ENCODE results near the gene INSYN2B.

INSYN2B gene

GRCh38 chr5:169880012-169880663, 100.2 kb downstream of the INSYN2B start:
- Histone ChIP-seq H3K4me3 (ENCODE audit: low read length) (no peak overlapping the region), H3K9me3 (ENCODE audit: control insufficient read depth, low read length) (no peaks in the 10 kb centered on the region), H3K36me3 (ENCODE audit: control insufficient read depth, insufficient read depth, low read length) (no peaks in the 10 kb centered on the region), H3K27me3 (ENCODE audit: control insufficient read depth, insufficient read depth, low read length) (no peaks in the 10 kb centered on the region), H3K4me1 (ENCODE audit: control insufficient read depth, insufficient read depth, low read length) (no peaks in the 10 kb centered on the region), H3K9ac (ENCODE audit: low read length) (no peak overlapping the region)

GRCh38 chr5:169876386-169876785, 103.9 kb downstream of the INSYN2B start:
- Histone ChIP-seq H3K9me3 (ENCODE audit: control insufficient read depth, low read length) (no peaks in the 10 kb centered on the region), H3K9ac (ENCODE audit: low read length) (no peak overlapping the region), H3K4me1 (ENCODE audit: control insufficient read depth, insufficient read depth, low read length) (no peaks in the 10 kb centered on the region), H3K4me3 (ENCODE audit: low read length) (no peak overlapping the region), H3K27me3 (ENCODE audit: control insufficient read depth, insufficient read depth, low read length) (no peaks in the 10 kb centered on the region), H3K36me3 (ENCODE audit: control insufficient read depth, insufficient read depth, low read length) (no peaks in the 10 kb centered on the region)

GRCh38 chr5:169875731-169876130, 104.6 kb downstream of the INSYN2B start:
- Histone ChIP-seq H3K27me3 (ENCODE audit: control insufficient read depth, insufficient read depth, low read length) (no peaks in the 10 kb centered on the region), H3K9me3 (ENCODE audit: control insufficient read depth, low read length) (no peaks in the 10 kb centered on the region), H3K4me1 (ENCODE audit: control insufficient read depth, insufficient read depth, low read length) (no peaks in the 10 kb centered on the region), H3K36me3 (ENCODE audit: control insufficient read depth, insufficient read depth, low read length) (no peaks in the 10 kb centered on the region), H3K9ac (ENCODE audit: low read length) (no peak overlapping the region), H3K4me3 (ENCODE audit: low read length) (no peak overlapping the region)

- Histone ChIP-seq H3K36me3 (ENCODE audit: control insufficient read depth, insufficient read depth, low read length) (no peaks in the 10 kb centered on the region), H3K9me3 (ENCODE audit: control insufficient read depth, low read length) (no peaks in the 10 kb centered on the region), H3K9ac (ENCODE audit: low read length) (no peak overlapping the region), H3K4me3 (ENCODE audit: low read length) (no peak overlapping the region), H3K4me1 (ENCODE audit: control insufficient read depth, insufficient read depth, low read length) (no peaks in the 10 kb centered on the region), H3K27me3 (ENCODE audit: control insufficient read depth, insufficient read depth, low read length) (no peaks in the 10 kb centered on the region)
These were observed 105.1 kb downstream of the INSYN2B start for GRCh38 chr5:169875091-169875728.

- no peaks in the 10 kb centered on the region for H3K4me1 ChIP-seq (ENCODE audit: control insufficient read depth, insufficient read depth, low read length)
- H3K4me3 ChIP-seq (ENCODE audit: low read length) = no peak overlapping the region
- H3K36me3 ChIP-seq (ENCODE audit: control insufficient read depth, insufficient read depth, low read length) = no peaks in the 10 kb centered on the region
- H3K27me3 ChIP-seq (ENCODE audit: control insufficient read depth, insufficient read depth, low read length) = no peaks in the 10 kb centered on the region
- no peak overlapping the region for H3K9ac ChIP-seq (ENCODE audit: low read length)
- H3K9me3 ChIP-seq (ENCODE audit: control insufficient read depth, low read length) = no peaks in the 10 kb centered on the region
These were observed 105.7 kb downstream of the INSYN2B start for GRCh38 chr5:169874621-169875020.

- Histone ChIP-seq H3K36me3 (ENCODE audit: control insufficient read depth, insufficient read depth, low read length) (no peaks in the 10 kb centered on the region), H3K9ac (ENCODE audit: low read length) (no peak overlapping the region), H3K27me3 (ENCODE audit: control insufficient read depth, insufficient read depth, low read length) (no peaks in the 10 kb centered on the region), H3K4me3 (ENCODE audit: low read length) (no peak overlapping the region), H3K4me1 (ENCODE audit: control insufficient read depth, insufficient read depth, low read length) (no peaks in the 10 kb centered on the region), H3K9me3 (ENCODE audit: control insufficient read depth, low read length) (no peaks in the 10 kb centered on the region)
These were observed 106.7 kb downstream of the INSYN2B start for GRCh38 chr5:169873642-169874041.

GRCh38 chr5:169871826-169872490, 108.3 kb downstream of the INSYN2B start:
- Histone ChIP-seq H3K4me1 (ENCODE audit: control insufficient read depth, insufficient read depth, low read length) (no peaks in the 10 kb centered on the region), H3K27me3 (ENCODE audit: control insufficient read depth, insufficient read depth, low read length) (no peaks in the 10 kb centered on the region), H3K9me3 (ENCODE audit: control insufficient read depth, low read length) (no peaks in the 10 kb centered on the region), H3K36me3 (ENCODE audit: control insufficient read depth, insufficient read depth, low read length) (no peaks in the 10 kb centered on the region), H3K9ac (ENCODE audit: low read length) (no peak overlapping the region), H3K4me3 (ENCODE audit: low read length) (no peak overlapping the region)

- no peaks in the 10 kb centered on the region for H3K9me3 ChIP-seq (ENCODE audit: control insufficient read depth, low read length)
- no peak overlapping the region for H3K9ac ChIP-seq (ENCODE audit: low read length)
- H3K27me3 ChIP-seq (ENCODE audit: control insufficient read depth, insufficient read depth, low read length) = no peaks in the 10 kb centered on the region
- H3K4me3 ChIP-seq (ENCODE audit: low read length) = no peak overlapping the region
- H3K36me3 ChIP-seq (ENCODE audit: control insufficient read depth, insufficient read depth, low read length) = no peaks in the 10 kb centered on the region
- no peaks in the 10 kb centered on the region for H3K4me1 ChIP-seq (ENCODE audit: control insufficient read depth, insufficient read depth, low read length)
These were observed 110.1 kb downstream of the INSYN2B start for GRCh38 chr5:169870211-169870610.

- Histone ChIP-seq H3K9me3 (ENCODE audit: control insufficient read depth, low read length) (no peaks in the 10 kb centered on the region), H3K9ac (ENCODE audit: low read length) (no peak overlapping the region), H3K36me3 (ENCODE audit: control insufficient read depth, insufficient read depth, low read length) (no peaks in the 10 kb centered on the region), H3K4me1 (ENCODE audit: control insufficient read depth, insufficient read depth, low read length) (no peaks in the 10 kb centered on the region), H3K27me3 (ENCODE audit: control insufficient read depth, insufficient read depth, low read length) (no peaks in the 10 kb centered on the region), H3K4me3 (ENCODE audit: low read length) (no peak overlapping the region)
These were observed 111.2 kb downstream of the INSYN2B start for GRCh38 chr5:169869066-169869465.

- Histone ChIP-seq H3K4me1 (ENCODE audit: control insufficient read depth, insufficient read depth, low read length) (no peaks in the 10 kb centered on the region), H3K9me3 (ENCODE audit: control insufficient read depth, low read length) (no peaks in the 10 kb centered on the region), H3K36me3 (ENCODE audit: control insufficient read depth, insufficient read depth, low read length) (no peaks in the 10 kb centered on the region), H3K27me3 (ENCODE audit: control insufficient read depth, insufficient read depth, low read length) (no peaks in the 10 kb centered on the region), H3K4me3 (ENCODE audit: low read length) (no peak overlapping the region), H3K9ac (ENCODE audit: low read length) (no peak overlapping the region)
These were observed 112.9 kb downstream of the INSYN2B start for GRCh38 chr5:169867347-169867746.

- Histone ChIP-seq H3K9ac (ENCODE audit: low read length) (no peak overlapping the region), H3K4me1 (ENCODE audit: control insufficient read depth, insufficient read depth, low read length) (no peaks in the 10 kb centered on the region), H3K27me3 (ENCODE audit: control insufficient read depth, insufficient read depth, low read length) (no peaks in the 10 kb centered on the region), H3K4me3 (ENCODE audit: low read length) (no peak overlapping the region), H3K9me3 (ENCODE audit: control insufficient read depth, low read length) (no peaks in the 10 kb centered on the region), H3K36me3 (ENCODE audit: control insufficient read depth, insufficient read depth, low read length) (no peaks in the 10 kb centered on the region)
These were observed 115.8 kb downstream of the INSYN2B start for GRCh38 chr5:169864483-169864882.

- Histone ChIP-seq H3K4me3 (ENCODE audit: low read length) (no peak overlapping the region), H3K36me3 (ENCODE audit: control insufficient read depth, insufficient read depth, low read length) (no peaks in the 10 kb centered on the region), H3K9ac (ENCODE audit: low read length) (no peak overlapping the region), H3K9me3 (ENCODE audit: control insufficient read depth, low read length) (no peaks in the 10 kb centered on the region), H3K27me3 (ENCODE audit: control insufficient read depth, insufficient read depth, low read length) (no peaks in the 10 kb centered on the region), H3K4me1 (ENCODE audit: control insufficient read depth, insufficient read depth, low read length) (no peaks in the 10 kb centered on the region)
These were observed 117.9 kb downstream of the INSYN2B start for GRCh38 chr5:169862391-169862811.

Data from mucosa of stomach (tissue), 1 donor.